ENCODE results near the gene ZNF175.

The ZNF175 gene

DNA sequence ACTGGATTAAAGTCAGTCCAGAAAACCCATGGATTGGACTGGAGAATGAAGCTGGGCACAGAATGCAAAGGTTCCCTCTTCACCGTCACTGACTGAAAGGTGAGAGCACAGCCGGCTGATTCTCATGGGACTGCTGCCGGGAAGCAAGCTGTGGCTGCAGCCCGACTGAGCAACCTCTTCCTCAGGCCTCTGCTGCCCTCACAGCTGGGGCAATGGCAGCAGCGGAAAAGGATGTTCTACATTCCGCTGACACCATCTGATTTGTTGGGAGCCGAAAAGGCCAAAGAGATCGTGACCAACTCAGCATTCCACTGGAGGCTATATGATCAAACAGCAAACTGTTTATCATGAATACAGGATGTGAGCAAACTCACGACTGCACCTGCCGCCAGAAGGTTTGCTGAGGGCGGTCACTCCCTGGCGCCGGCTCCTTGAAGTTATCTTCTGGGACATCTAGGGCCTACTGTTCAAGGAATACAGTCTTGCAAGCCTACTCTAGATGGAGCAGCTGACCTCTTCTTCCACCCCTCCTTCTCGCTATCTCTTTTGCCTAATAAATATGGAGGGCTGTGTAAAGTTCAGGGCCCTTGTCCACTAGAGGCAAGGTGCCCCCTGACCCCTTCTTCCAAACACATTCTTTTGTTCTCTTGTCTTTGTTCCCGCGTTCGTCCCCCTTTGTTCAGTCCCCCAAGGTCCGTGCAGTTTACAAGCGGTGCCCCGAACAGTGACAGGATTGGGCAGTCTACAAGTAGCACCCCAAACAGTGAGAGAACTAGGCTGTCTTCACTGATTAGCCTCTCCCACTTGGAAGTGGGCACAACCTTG is 20.0 kb upstream of the ZNF175 start:
- H3K27ac ChIP-seq: no peak overlapping the region
- DNase-seq (ENCODE audit: low spot score): no peak
- TF ChIP-seq, protein P1, sequence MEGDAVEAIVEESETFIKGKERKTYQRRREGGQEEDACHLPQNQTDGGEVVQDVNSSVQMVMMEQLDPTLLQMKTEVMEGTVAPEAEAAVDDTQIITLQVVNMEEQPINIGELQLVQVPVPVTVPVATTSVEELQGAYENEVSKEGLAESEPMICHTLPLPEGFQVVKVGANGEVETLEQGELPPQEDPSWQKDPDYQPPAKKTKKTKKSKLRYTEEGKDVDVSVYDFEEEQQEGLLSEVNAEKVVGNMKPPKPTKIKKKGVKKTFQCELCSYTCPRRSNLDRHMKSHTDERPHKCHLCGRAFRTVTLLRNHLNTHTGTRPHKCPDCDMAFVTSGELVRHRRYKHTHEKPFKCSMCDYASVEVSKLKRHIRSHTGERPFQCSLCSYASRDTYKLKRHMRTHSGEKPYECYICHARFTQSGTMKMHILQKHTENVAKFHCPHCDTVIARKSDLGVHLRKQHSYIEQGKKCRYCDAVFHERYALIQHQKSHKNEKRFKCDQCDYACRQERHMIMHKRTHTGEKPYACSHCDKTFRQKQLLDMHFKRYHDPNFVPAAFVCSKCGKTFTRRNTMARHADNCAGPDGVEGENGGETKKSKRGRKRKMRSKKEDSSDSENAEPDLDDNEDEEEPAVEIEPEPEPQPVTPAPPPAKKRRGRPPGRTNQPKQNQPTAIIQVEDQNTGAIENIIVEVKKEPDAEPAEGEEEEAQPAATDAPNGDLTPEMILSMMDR (IDR thresholded peaks at IDR 0.05): no peak
- H3K4me3 ChIP-seq: no peak overlapping the region

DNA sequence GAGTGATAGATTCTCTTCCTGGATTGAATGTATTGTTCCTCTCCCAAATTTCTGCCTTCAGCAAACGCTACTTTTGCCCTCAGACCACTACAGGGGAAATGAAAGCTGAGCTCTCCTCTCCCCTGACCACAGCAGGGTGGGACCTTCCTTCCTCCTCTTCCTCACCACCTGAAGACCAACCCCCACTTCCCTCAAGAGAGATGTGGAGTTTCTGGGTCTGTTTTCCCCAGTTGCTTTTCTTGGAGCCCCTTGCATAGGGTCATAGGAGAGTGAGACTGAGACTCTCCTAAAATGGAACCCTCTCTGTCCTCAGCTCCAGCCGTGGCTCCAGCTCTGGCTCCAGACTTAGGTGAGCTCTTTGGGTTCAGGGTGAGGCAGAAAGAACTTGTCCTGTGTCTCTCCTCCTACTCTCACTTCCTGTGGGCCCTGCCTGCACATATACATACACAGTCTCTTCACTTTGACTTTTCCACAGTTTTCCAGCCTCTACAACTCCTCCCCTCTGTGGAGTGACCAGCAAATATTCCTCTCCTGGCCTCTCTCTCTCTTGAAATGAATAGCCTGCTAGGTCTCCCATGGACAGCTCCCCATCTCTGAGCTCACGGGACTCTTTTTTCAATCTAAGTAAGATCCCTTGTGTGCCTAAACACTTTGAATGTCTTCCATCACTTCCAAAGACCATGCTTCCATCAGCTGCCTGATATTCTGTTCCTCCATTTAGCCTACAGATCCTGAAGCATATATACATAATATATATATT is 19.2 kb upstream of the ZNF175 start:
- TF ChIP-seq, protein P1 (IDR thresholded peaks at IDR 0.05): no peak
- H3K27ac ChIP-seq: no peak overlapping the region
- no peak for DNase-seq (ENCODE audit: low spot score)
- H3K4me3 ChIP-seq: no peak overlapping the region

DNA sequence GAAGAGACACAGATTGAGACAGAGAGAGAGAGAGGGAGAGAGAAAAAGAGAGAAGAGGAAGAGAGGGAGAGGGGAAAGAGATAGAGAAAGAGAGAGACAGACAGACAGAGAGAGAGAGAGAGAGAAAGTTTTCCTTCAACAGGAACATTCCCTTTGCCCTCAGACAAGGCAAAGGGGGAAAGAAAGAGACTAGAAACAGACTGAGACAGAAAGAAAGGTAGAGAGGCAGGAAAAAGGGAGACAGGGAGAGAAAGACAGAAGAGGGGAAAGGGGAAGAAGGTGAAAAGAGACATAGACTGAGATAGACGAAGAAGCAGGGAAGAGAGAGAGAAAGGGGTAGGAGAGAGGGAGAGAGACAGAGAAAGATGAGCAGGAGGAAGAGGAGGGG is 18.5 kb upstream of the ZNF175 start:
- Histone ChIP-seq H3K27ac (no peak overlapping the region), H3K4me3 (no peak overlapping the region)
- DNase-seq (ENCODE audit: low spot score): no peak
- TF ChIP-seq, protein P1 (IDR thresholded peaks at IDR 0.05): no peak

DNA sequence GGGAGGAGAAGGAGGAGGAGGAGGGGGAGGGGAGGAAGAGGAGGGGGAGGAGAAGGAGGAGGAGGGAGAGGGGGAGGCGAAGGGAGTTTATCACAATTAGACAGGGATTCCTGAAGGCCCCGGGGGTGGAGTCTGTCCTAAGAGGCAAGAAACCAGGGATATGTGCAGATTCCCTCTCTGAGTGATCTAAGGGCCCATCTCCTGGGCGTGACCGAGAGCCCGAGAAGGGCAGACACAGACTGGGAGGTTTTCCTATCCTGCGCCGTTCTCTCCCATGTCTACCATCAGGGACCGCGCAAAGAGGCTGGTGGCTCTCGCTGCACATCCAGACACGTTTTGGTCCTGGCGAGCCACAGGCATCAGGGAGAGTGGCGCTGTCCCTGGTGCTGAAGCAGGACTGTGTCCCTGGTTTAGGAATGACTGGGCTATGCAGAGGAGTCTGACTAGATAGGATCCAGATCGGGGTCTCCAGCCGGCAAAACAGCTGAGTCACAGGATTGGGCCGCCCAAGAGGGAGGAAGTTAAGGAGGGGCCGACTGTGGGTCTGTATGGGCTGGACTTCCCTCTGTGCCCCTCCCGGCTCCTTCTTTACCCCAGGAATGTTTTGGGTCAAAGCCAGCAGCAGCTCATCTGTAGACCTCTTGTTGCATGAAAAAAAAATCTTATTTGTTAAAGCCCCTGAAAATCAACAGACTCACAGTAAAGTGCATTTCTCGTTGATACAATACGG is 17.9 kb upstream of the ZNF175 start:
- Histone ChIP-seq H3K4me3 (no peak overlapping the region), H3K27ac (no peak overlapping the region)
- no peak for DNase-seq (ENCODE audit: low spot score)
- TF ChIP-seq, protein P1 (IDR thresholded peaks at IDR 0.05): no peak

DNA sequence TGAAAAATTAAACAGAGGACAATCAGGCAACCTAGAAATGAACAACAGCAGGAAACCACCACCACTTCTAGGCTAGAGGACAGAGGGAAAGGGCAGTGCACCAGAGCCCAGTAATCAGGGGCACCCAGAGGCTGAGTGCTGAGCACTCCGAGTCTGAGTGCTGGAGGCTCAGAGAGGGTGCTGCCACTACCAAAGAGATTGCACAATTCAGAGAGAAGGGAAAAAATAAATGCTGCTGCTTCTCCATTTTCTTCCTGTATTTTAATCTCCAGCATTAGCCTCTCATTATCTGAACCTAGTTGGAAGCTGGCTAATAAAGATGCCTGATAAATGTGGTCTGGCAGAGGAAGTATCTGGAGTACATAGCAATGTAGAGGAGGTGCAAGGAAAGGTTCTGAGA is 11.8 kb upstream of the ZNF175 start:
- Histone ChIP-seq H3K4me3 (no peak overlapping the region), H3K27ac (no peak overlapping the region)
- TF ChIP-seq, protein P1 (IDR thresholded peaks at IDR 0.05): no peak
- DNase-seq (ENCODE audit: low spot score): no peak

DNA sequence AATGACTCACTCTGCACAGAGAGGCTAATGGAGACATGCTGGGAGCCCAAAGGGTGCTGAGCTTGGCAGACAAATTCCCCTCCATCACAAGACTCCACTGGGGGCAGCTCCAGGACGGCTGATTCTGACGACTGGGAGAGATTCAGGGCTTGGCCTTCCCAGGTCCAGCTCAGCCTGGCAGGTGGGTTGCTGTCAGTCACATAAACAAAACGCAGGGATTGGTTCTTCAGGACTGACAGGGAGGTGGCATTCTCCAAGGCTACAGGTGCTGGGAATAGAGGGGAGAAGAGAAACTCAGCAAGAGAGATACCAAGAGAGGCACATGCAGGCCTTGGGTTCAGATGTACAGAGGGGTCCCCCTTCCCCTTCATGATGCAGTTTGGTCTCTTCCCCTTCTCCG is 10.7 kb upstream of the ZNF175 start:
- Histone ChIP-seq H3K4me3 (no peak overlapping the region), H3K27ac (no peak overlapping the region)
- no peak for DNase-seq (ENCODE audit: low spot score)
- TF ChIP-seq, protein P1 (IDR thresholded peaks at IDR 0.05): no peak

Measured in coronary artery (tissue), 2 donors.